Keratinocyte (primary cell): ENCODE results near the gene RBBP5. TPM values are rescaled to one million over a fixed set of nuclear protein-coding genes. Genes with fewer than 3 reads are reported as not detected.

Experiments used
- DNase-seq: peaks from one replicate; pipeline ENCODE4 v3.0.0-alpha.2; 2011; ENCODE audit warnings: low read depth, missing footprints, low spot score
- FAIRE-seq: peaks from 2 replicates; lab custom pipeline; 2011; peaks lifted over from hg19 to GRCh38; lab: Jason Lieb, UNC
- H2AFZ ChIP-seq: 2 replicates; pipeline ENCODE4 v1.6.0; 2012; ENCODE audit warnings: low read length, control low read depth, inconsistent platforms; ENCODE audit not compliant: control insufficient read depth
- H3K27ac ChIP-seq: 2 replicates; pipeline ENCODE4 v1.5.1; 2011; ENCODE audit warnings: low read length; ENCODE audit not compliant: control insufficient read depth, insufficient read depth
- H3K27me3 ChIP-seq: 3 replicates; pipeline ENCODE4 v1.6.0; 2011; ENCODE audit warnings: low read length; ENCODE audit not compliant: control insufficient read depth, insufficient read depth; ENCODE audit errors: extremely low read depth
- H3K36me3 ChIP-seq, 2 experiments: 2 replicates in 1 of 2; 3 replicates in 1 of 2; pipeline ENCODE4 v1.5.1; 2011; ENCODE audit warnings: low read length in 2 of 2, mild to moderate bottlenecking in 1 of 2; ENCODE audit not compliant: control insufficient read depth in 2 of 2, insufficient read depth in 2 of 2; ENCODE audit errors: extremely low read depth in 1 of 2
- H3K4me1 ChIP-seq: 3 replicates; pipeline ENCODE4 v1.5.1; 2011; ENCODE audit warnings: low read length; ENCODE audit not compliant: control insufficient read depth, insufficient read depth; ENCODE audit errors: extremely low read depth
- H3K4me2 ChIP-seq: 3 replicates; pipeline ENCODE4 v1.6.0; 2011; ENCODE audit warnings: low read depth, low read length; ENCODE audit not compliant: control insufficient read depth, insufficient read depth; ENCODE audit errors: extremely low read depth
- H3K4me3 ChIP-seq, 3 experiments: fragments of 200-600 bp in 1 of 3; sonication (generic) in 1 of 3; 2 replicates in 2 of 3; 3 replicates in 1 of 3; pipeline ENCODE4 v1.5.1; 2011 to 2016; ENCODE audit warnings: low read length in 3 of 3, mild to moderate bottlenecking in 3 of 3, control low read depth in 2 of 3, inconsistent platforms in 1 of 3, low read depth in 1 of 3, mixed read lengths in 1 of 3, mixed run types in 1 of 3, moderate library complexity in 1 of 3; ENCODE audit not compliant: control insufficient read depth in 2 of 3, insufficient read depth in 2 of 3; ENCODE audit errors: extremely low read depth in 1 of 3
- H3K79me2 ChIP-seq: 2 replicates; pipeline ENCODE4 v1.6.0; 2012; ENCODE audit warnings: low read length; ENCODE audit not compliant: control insufficient read depth, insufficient read depth
- H3K9ac ChIP-seq: 3 replicates; pipeline ENCODE4 v1.6.0; 2011; ENCODE audit warnings: low read length; ENCODE audit not compliant: control insufficient read depth, insufficient read depth; ENCODE audit errors: extremely low read depth
- H3K9me1 ChIP-seq: 3 replicates; pipeline ENCODE4 v1.6.0; 2011; ENCODE audit warnings: low read length; ENCODE audit not compliant: control insufficient read depth, insufficient read depth; ENCODE audit errors: extremely low read depth
- H3K9me3 ChIP-seq: 2 replicates; pipeline ENCODE4 v1.5.1; 2012; ENCODE audit warnings: low read depth, low read length; ENCODE audit not compliant: control insufficient read depth
- H4K20me1 ChIP-seq: 3 replicates; pipeline ENCODE4 v1.6.0; 2011; ENCODE audit warnings: low read length; ENCODE audit not compliant: control insufficient read depth, insufficient read depth; ENCODE audit errors: extremely low read depth
- EZH2 ChIP-seq: IDR thresholded peaks from one replicate; pipeline ENCODE4 v1.6.1; 2012; ENCODE audit warnings: inconsistent platforms, mild to moderate bottlenecking, low read length, moderate library complexity
- dilution Hi-C: fragments of 300-500 bp; cut with MboI; formaldehyde crosslinking; loops from one replicate; pipeline ENCODE4 v1.7.0; 2020; ENCODE audit warnings: low sequenced_read_pairs; ENCODE audit not compliant: extremely low pct_ligation_motif_present
- polyA plus RNA-seq, 5 experiments: library from polyadenylated mRNA; depleted of rRNA in 3 of 5; stranded (reverse) in 3 of 5; stranded (forward) in 1 of 5; unstranded in 1 of 5; fragments of >200 nt; gene quantifications; 1 replicate in 1 of 5; 2 replicates in 3 of 5; 3 replicates in 1 of 5; pipeline versions ENCODE4 v1.2.1 to v1.2.3, GENCODE V29; 2011 to 2012; ENCODE audit warnings: missing spikeins in 2 of 5, low read depth in 1 of 5, low replicate concordance in 1 of 5
- TF ChIP-seq, protein P1 (sequence below), 3 experiments: IDR thresholded peaks in 1 of 3; conservative IDR thresholded peaks in 1 of 3; optimal IDR thresholded peaks in 1 of 3; 2 replicates in 2 of 3; 3 replicates in 1 of 3; pipeline versions ENCODE3 to v1.5.1; 2011; ENCODE audit warnings: low read length in 3 of 3, mild to moderate bottlenecking in 3 of 3, moderate library complexity in 2 of 3, control low read depth in 1 of 3, inconsistent platforms in 1 of 3; ENCODE audit not compliant: insufficient read depth in 2 of 3; ENCODE audit errors: extremely low read depth in 1 of 3

The RBBP5 gene
- polyA plus RNA-seq, 1 donor (not counting 4 experiments of a cell fraction or from before 2014, with no cell fraction given) = 12.3 TPM

DNA sequence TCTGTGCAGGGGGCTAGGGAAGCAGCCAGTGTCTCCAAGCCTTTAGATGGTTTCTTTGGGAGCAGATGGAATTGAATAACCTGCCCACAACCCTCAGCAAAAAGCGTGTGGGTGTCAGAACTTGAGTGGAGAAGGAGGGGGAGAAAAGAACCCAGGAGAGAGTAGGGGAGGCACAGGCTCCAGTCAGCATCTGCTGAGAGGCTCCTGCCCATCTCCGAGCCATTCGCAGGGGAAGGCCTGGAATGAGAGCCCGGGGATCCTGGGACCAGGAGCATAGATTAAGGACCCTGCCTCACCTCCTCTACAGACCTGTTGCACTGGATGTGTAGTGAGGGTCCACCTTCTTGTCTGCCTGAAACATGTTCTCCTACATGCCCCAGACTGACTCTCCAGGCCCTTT is 53.8 kb downstream of the RBBP5 start:
- no peaks in the 10 kb centered on the region for H3K79me2 ChIP-seq
- H3K9me1 ChIP-seq = no peaks in the 10 kb centered on the region
- H2AFZ ChIP-seq = no peak overlapping the region
- TF ChIP-seq, protein P1, sequence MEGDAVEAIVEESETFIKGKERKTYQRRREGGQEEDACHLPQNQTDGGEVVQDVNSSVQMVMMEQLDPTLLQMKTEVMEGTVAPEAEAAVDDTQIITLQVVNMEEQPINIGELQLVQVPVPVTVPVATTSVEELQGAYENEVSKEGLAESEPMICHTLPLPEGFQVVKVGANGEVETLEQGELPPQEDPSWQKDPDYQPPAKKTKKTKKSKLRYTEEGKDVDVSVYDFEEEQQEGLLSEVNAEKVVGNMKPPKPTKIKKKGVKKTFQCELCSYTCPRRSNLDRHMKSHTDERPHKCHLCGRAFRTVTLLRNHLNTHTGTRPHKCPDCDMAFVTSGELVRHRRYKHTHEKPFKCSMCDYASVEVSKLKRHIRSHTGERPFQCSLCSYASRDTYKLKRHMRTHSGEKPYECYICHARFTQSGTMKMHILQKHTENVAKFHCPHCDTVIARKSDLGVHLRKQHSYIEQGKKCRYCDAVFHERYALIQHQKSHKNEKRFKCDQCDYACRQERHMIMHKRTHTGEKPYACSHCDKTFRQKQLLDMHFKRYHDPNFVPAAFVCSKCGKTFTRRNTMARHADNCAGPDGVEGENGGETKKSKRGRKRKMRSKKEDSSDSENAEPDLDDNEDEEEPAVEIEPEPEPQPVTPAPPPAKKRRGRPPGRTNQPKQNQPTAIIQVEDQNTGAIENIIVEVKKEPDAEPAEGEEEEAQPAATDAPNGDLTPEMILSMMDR (optimal IDR thresholded peaks at IDR 0.05 in 1 of 3, IDR thresholded peaks at IDR 0.05 in 1 of 3, conservative IDR thresholded peaks at IDR 0.05 in 1 of 3; ENCODE audit: extremely low read depth in 1 of 3, insufficient read depth in 2 of 3, low read length in 3 of 3) = no peak
- no peak for TF ChIP-seq EZH2
- H3K4me3 ChIP-seq = no peak overlapping the region
- peaks cover 1% of the 10 kb centered on the region for H3K4me1 ChIP-seq
- H3K9ac ChIP-seq = no peak overlapping the region
- no peaks in the 10 kb centered on the region for H4K20me1 ChIP-seq
- FAIRE-seq = no peak
- H3K27ac ChIP-seq = no peak overlapping the region
- dilution Hi-C loops = no loop called here
- no peaks in the 10 kb centered on the region for H3K36me3 ChIP-seq
- H3K27me3 ChIP-seq = no peaks in the 10 kb centered on the region
- no peak for DNase-seq
- H3K9me3 ChIP-seq = no peaks in the 10 kb centered on the region
- H3K4me2 ChIP-seq = no peak overlapping the region

DNA sequence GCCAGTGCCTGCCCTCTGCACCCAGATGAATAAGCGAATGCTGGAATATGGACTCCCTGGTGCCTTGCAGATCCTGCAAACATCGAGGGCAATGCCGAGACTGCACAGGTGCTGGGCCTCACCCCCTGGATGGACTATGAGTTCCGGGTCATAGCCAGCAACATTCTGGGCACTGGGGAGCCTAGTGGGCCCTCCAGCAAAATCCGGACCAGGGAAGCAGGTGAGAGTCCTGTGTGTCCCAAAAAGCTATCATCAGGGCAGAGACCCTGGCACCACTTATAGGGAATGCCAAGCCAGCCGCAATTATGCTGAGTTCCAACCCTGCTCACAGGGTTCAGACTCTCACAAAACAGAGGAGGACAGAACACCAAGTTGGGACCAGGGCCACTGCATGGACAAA is 54.7 kb downstream of the RBBP5 start:
- Histone ChIP-seq H2AFZ (no peak overlapping the region), H3K27me3 (no peaks in the 10 kb centered on the region), H3K79me2 (no peaks in the 10 kb centered on the region), H3K4me3 (no peak overlapping the region), H3K4me1 (no peaks in the 10 kb centered on the region), H3K27ac (no peak overlapping the region), H4K20me1 (no peaks in the 10 kb centered on the region), H3K9me3 (no peaks in the 10 kb centered on the region), H3K36me3 (no peaks in the 10 kb centered on the region), H3K9ac (no peak overlapping the region), H3K4me2 (no peak overlapping the region), H3K9me1 (no peaks in the 10 kb centered on the region)
- FAIRE-seq (no peak), DNase-seq (no peak)
- TF ChIP-seq, protein P1 (optimal IDR thresholded peaks at IDR 0.05 in 1 of 3, IDR thresholded peaks at IDR 0.05 in 1 of 3, conservative IDR thresholded peaks at IDR 0.05 in 1 of 3; ENCODE audit: extremely low read depth in 1 of 3, insufficient read depth in 2 of 3, low read length in 3 of 3) = no peak
- no peak for TF ChIP-seq EZH2
- dilution Hi-C loops = no loop called here
